Upper lobe of right lung (tissue), 1 donor: ENCODE data around the gene ZDHHC14. TPM values are rescaled to one million over a fixed set of nuclear protein-coding genes. Genes with fewer than 3 reads are reported as not detected.
"Not testable (repeated sequence)": the region's sequence is repeated elsewhere in the genome, so short reads cannot be mapped to it uniquely, and the experiment has no call there.

Source experiments
- ATAC-seq: fragments of 200-7000 bp; cut with Tn5 transposase; one replicate; pipeline ENCODE4 v1.9.1; 2020; ENCODE audit warnings: mild to moderate bottlenecking, moderate library complexity
- DNase-seq: peaks from one replicate; pipeline ENCODE4 v3.0.0-alpha.2; 2020
- H3K27ac ChIP-seq: fragments of 200-600 bp; one replicate; pipeline ENCODE4 v1.8.0; 2022
- H3K27me3 ChIP-seq: fragments of 200-600 bp; one replicate; pipeline ENCODE4 v1.8.0; 2022; ENCODE audit warnings: mild to moderate bottlenecking
- H3K36me3 ChIP-seq: fragments of 200-600 bp; one replicate; pipeline ENCODE4 v1.8.0; 2022
- H3K4me1 ChIP-seq: fragments of 200-600 bp; one replicate; pipeline ENCODE4 v1.8.0; 2022
- H3K4me3 ChIP-seq: fragments of 200-600 bp; one replicate; pipeline ENCODE4 v1.8.0; 2022; ENCODE audit warnings: mild to moderate bottlenecking
- H3K9me3 ChIP-seq: fragments of 200-600 bp; one replicate; pipeline ENCODE4 v1.8.0; 2022
- intact Hi-C: fragments of 100-400 bp; cut with DNase I; formaldehyde crosslinking; loops from one replicate; pipeline ENCODE4 v1.11.0; 2022
- total RNA-seq: library from RNA; stranded (reverse); fragmentation: NEBNext Ultra II Directional; extraction: Animal tissue kit (Norgen Biotek cat#: 25700); gene quantifications from one replicate; pipeline ENCODE4 v1.2.1, GENCODE V29; 2021
- TF ChIP-seq, protein P1 (sequence below): fragments of 200-600 bp; IDR thresholded peaks from one replicate; pipeline ENCODE4 v1.8.0; 2022; ENCODE audit warnings: antibody characterized with exemption
- donor health status: DM: no; HTN: yes; CAD: no; lungs with severe emphysema.

The ZDHHC14 gene
- total RNA-seq, 1 donor from 2014 or later: 12.2 TPM

DNA sequence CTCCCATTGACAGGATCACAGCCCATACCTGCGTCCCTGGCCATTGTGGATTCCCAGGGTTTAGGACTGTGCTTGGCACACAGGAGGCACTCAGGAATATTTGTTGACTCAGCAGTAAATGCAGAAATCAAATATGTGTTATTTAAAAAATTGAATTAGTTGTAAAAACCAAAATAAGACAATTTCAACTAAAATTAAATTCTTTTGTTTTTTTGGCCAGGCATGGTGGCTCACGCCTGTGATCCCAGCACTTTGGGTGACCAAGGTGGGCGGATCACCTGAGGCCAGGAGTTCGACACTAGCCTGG, 85.3 kb downstream of the ZDHHC14 start:
- H3K4me3 ChIP-seq: no peak overlapping the region
- no peak overlapping the region for H3K27ac ChIP-seq
- DNase-seq: no peak
- intact Hi-C loops: no loop called here
- no peaks in the 10 kb centered on the region for H3K9me3 ChIP-seq
- H3K4me1 ChIP-seq: peaks cover 10% of the 10 kb centered on the region
- H3K36me3 ChIP-seq: no peaks in the 10 kb centered on the region
- TF ChIP-seq, protein P1, sequence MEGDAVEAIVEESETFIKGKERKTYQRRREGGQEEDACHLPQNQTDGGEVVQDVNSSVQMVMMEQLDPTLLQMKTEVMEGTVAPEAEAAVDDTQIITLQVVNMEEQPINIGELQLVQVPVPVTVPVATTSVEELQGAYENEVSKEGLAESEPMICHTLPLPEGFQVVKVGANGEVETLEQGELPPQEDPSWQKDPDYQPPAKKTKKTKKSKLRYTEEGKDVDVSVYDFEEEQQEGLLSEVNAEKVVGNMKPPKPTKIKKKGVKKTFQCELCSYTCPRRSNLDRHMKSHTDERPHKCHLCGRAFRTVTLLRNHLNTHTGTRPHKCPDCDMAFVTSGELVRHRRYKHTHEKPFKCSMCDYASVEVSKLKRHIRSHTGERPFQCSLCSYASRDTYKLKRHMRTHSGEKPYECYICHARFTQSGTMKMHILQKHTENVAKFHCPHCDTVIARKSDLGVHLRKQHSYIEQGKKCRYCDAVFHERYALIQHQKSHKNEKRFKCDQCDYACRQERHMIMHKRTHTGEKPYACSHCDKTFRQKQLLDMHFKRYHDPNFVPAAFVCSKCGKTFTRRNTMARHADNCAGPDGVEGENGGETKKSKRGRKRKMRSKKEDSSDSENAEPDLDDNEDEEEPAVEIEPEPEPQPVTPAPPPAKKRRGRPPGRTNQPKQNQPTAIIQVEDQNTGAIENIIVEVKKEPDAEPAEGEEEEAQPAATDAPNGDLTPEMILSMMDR: no peak
- no peak for ATAC-seq
- H3K27me3 ChIP-seq: no peaks in the 10 kb centered on the region

DNA sequence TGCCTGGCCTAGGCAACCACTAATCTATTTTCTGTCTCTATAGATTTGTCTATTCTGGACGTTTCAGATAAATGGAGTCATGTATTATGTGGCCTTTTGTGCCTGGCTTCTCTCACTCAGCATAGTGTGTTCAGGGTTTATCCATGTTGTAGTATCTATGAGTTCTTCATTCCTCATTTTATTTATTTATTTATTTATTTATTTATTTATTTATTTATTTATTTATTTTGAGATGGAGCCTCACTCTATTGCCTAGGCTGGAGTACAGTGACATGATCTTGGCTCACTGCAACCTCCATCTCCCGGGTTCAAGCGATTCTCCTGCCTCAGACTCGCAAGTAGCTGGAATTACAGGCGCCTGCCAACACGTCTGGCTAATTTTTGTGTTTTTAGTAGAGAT, 86.3 kb downstream of the ZDHHC14 start:
- H3K4me1 ChIP-seq, DNase-seq, H3K4me3 ChIP-seq, H3K27me3 ChIP-seq, intact Hi-C loops, ATAC-seq, H3K36me3 ChIP-seq, H3K27ac ChIP-seq, H3K9me3 ChIP-seq: not testable (repeated sequence)

DNA sequence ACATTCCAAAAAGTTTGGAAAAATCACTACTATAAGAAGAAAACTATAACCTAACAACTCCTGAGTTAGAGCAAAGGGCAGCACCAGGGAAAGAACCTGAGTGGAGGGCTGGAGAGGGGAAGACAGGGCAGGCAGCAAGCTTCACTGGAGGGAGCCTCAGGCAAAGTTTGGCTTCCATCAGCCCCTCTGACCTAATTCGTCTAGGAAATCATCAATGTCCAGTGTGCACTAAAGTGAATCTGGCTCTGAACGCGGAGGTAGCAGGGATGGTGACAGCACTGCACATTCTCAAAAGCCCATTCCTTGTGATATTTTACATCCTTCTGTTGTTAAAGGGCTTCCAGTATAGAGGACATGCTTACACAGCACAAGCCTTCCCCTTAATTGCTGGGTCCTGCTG, 87.1 kb downstream of the ZDHHC14 start:
- TF ChIP-seq, protein P1: no peak
- no peaks in the 10 kb centered on the region for H3K36me3 ChIP-seq
- intact Hi-C loops: no loop called here
- no peaks in the 10 kb centered on the region for H3K27me3 ChIP-seq
- ATAC-seq (no peak), DNase-seq (no peak)
- H3K4me1 ChIP-seq: no peaks in the 10 kb centered on the region
- no peaks in the 10 kb centered on the region for H3K9me3 ChIP-seq
- H3K4me3 ChIP-seq: no peak overlapping the region
- H3K27ac ChIP-seq: no peak overlapping the region

DNA sequence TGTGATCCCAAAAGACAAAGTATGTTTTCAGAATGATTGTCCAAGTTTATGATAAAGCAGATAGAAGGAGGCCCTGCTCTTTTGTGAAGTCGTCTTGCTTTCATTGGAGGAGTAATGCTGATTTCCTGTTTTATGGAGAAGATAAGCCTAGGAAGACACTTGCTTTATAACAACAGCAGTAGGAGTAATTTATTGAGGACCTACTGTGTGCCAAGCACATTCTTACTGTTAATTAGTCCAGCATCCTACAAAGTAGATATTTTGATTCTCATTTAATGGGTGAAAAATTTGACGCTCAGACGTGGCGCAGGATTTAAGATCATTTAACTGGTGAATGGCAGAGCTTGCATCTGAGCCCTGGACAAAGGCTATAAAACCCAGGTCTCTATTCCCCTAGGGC, 87.6 kb downstream of the ZDHHC14 start:
- H3K27ac ChIP-seq: no peak overlapping the region
- H3K36me3 ChIP-seq: no peaks in the 10 kb centered on the region
- no peaks in the 10 kb centered on the region for H3K4me1 ChIP-seq
- TF ChIP-seq, protein P1: no peak
- ATAC-seq (no peak), DNase-seq (no peak)
- H3K9me3 ChIP-seq: no peaks in the 10 kb centered on the region
- H3K4me3 ChIP-seq: no peak overlapping the region
- intact Hi-C loops: no loop called here
- no peaks in the 10 kb centered on the region for H3K27me3 ChIP-seq

DNA sequence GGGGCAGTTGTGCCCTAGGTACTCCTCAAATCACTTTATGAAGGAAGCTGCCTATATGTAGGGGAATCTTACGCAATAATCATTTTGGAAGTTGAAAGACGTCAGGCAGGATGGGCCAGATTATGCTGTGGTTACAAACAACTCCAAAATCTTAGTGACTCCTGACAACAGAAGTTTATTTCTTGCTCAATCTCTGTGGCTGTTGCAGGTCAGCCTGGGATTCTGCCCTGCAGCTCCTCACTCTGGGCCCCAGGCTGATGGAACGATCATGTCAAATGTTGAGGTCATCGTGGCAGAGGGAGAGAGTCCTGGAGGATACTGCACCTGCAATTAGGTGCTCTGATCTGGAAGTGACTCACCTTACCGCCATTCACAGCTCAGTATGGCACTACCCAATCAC, 88.4 kb downstream of the ZDHHC14 start:
- no peaks in the 10 kb centered on the region for H3K4me1 ChIP-seq
- no peak overlapping the region for H3K27ac ChIP-seq
- intact Hi-C loops: no loop called here
- no peaks in the 10 kb centered on the region for H3K9me3 ChIP-seq
- no peaks in the 10 kb centered on the region for H3K27me3 ChIP-seq
- H3K36me3 ChIP-seq: no peaks in the 10 kb centered on the region
- H3K4me3 ChIP-seq: no peak overlapping the region
- ATAC-seq (no peak), DNase-seq (no peak)
- TF ChIP-seq, protein P1: no peak

DNA sequence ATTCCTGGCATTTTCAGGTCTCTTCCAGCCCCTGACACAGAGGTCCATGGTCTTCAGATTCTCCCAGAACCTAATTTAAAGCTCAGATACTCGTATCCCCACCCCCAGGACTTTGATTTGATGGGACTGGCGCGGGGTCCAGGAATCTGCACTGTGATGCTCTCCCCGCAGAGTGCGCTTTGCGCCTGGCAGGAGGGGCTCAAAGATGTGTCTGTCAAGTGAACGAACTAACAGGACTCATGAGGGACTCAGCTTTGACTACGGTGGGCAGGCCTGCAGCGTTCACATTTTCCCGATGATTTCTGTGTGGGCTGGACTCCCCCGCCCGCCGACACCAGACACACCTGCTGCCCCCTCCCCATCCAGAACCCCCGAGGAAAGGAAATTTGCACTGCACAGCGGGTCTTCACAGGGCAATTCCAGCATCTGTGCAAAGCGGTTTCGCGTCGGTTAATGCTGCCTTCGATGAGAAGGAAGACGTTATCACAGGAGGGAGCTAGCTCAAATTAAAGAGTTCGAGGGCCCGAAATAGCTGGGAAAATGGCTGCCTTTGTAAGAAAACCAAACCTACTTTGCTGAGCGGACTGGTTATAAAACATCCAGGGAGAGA, 90.2 kb downstream of the ZDHHC14 start:
- no peaks in the 10 kb centered on the region for H3K9me3 ChIP-seq
- no peaks in the 10 kb centered on the region for H3K36me3 ChIP-seq
- no peak overlapping the region for H3K4me3 ChIP-seq
- H3K27ac ChIP-seq: no peak overlapping the region
- DNase-seq (peak; percentile 48), ATAC-seq (no peak)
- TF ChIP-seq, protein P1: no peak
- H3K27me3 ChIP-seq: no peaks in the 10 kb centered on the region
- H3K4me1 ChIP-seq: no peaks in the 10 kb centered on the region
- intact Hi-C loops: no loop called here
